H1 (cell line): ENCODE results near the gene CPPED1. TPM values are rescaled to one million over a fixed set of nuclear protein-coding genes. Genes with fewer than 3 reads are reported as not detected.

Source experiments
- CTCF ChIA-PET: fragments of 300-600 bp; sonication (Branson Sonifier 250); formaldehyde crosslinking; loops from one replicate; lab custom pipeline; 2021; ENCODE audit not compliant: partially characterized antibody; lab: Charles Lee
- POLR2A ChIA-PET: fragments of 300-600 bp; sonication (Branson Sonifier 250); formaldehyde crosslinking; loops from one replicate; lab custom pipeline; 2021; ENCODE audit warnings: inconsistent platforms; ENCODE audit not compliant: partially characterized antibody; lab: Charles Lee
- DNase-seq, 2 experiments: peaks; one replicate each; pipeline versions ENCODE4 v3.0.0 to v3.0.0-alpha.2; 2010 to 2022; ENCODE audit warnings: low spot score in 2 of 2, low read depth in 1 of 2, mixed read lengths in 1 of 2
- FAIRE-seq: peaks from 2 replicates; lab custom pipeline; 2011; peaks lifted over from hg19 to GRCh38; lab: Jason Lieb, UNC
- H2AFZ ChIP-seq: 2 replicates; pipeline ENCODE4 v1.8.1; 2012; ENCODE audit warnings: low read length, inconsistent platforms
- H2AK5ac ChIP-seq: 2 replicates; pipeline ENCODE4 v1.6.1; 2013; ENCODE audit warnings: low read depth, low read length
- H2BK120ac ChIP-seq: replicated peaks from 2 replicates; pipeline ENCODE3; 2013; ENCODE audit warnings: low read depth, low read length, inconsistent platforms
- H2BK12ac ChIP-seq: 2 replicates; pipeline ENCODE4 v1.6.1; 2013; ENCODE audit warnings: low read depth, low read length
- H2BK15ac ChIP-seq: 2 replicates; pipeline ENCODE4 v1.6.1; 2013; ENCODE audit warnings: low read length
- H2BK20ac ChIP-seq: 2 replicates; pipeline ENCODE4 v1.6.1; 2013; ENCODE audit warnings: low read length
- H2BK5ac ChIP-seq: 2 replicates; pipeline ENCODE4 v1.6.1; 2013; ENCODE audit warnings: low read depth, low read length
- H3K14ac ChIP-seq: 2 replicates; pipeline ENCODE4 v1.6.1; 2013; ENCODE audit warnings: inconsistent platforms; ENCODE audit not compliant: insufficient read length
- H3K18ac ChIP-seq: 2 replicates; pipeline ENCODE4 v1.6.1; 2013; ENCODE audit warnings: low read length; ENCODE audit errors: extremely low read depth
- H3K23ac ChIP-seq: 2 replicates; pipeline ENCODE4 v1.6.1; 2013; ENCODE audit warnings: inconsistent platforms; ENCODE audit not compliant: insufficient read length
- H3K23me2 ChIP-seq: 2 replicates; pipeline ENCODE4 v1.6.1; 2013; ENCODE audit warnings: low read depth, low read length
- H3K27ac ChIP-seq: 2 replicates; pipeline ENCODE4 v1.6.1; 2011; ENCODE audit warnings: low read depth, low read length, inconsistent platforms
- H3K27me3 ChIP-seq, 4 experiments: replicated peaks in 1 of 4; 1 replicate in 1 of 4; 2 replicates in 3 of 4; pipeline versions ENCODE4 v1.6.1 to v1.8.1; 2011 to 2013; ENCODE audit warnings: low read length in 3 of 4, mild to moderate bottlenecking in 3 of 4, inconsistent platforms in 2 of 4, mixed read lengths in 2 of 4, moderate library complexity in 1 of 4; ENCODE audit not compliant: control insufficient read depth in 3 of 4, insufficient read depth in 3 of 4; ENCODE audit errors: extremely low read depth in 1 of 4
- H3K36me3 ChIP-seq, 4 experiments: 2 replicates each; pipeline versions ENCODE4 v1.6.1 to v1.8.1; 2011 to 2013; ENCODE audit warnings: mild to moderate bottlenecking in 4 of 4, low read length in 3 of 4, moderate library complexity in 2 of 4, control low read depth in 1 of 4, inconsistent platforms in 1 of 4; ENCODE audit not compliant: insufficient read depth in 4 of 4, control insufficient read depth in 2 of 4
- H3K4ac ChIP-seq: replicated peaks from 2 replicates; pipeline ENCODE3; 2013; ENCODE audit warnings: low read length, low read depth, mixed read lengths, inconsistent platforms; ENCODE audit not compliant: insufficient read length
- H3K4me1 ChIP-seq, 4 experiments: replicated peaks in 1 of 4; 1 replicate in 1 of 4; 2 replicates in 3 of 4; pipeline versions ENCODE4 v1.6.1 to v1.8.1; 2011 to 2013; ENCODE audit warnings: low read length in 3 of 4, inconsistent platforms in 2 of 4, mixed read lengths in 1 of 4; ENCODE audit not compliant: insufficient read depth in 4 of 4, control insufficient read depth in 3 of 4
- H3K4me2 ChIP-seq, 2 experiments: 2 replicates each; pipeline versions ENCODE4 v1.6.1 to v1.8.1; 2011 to 2013; ENCODE audit warnings: low read depth in 2 of 2, low read length in 2 of 2, control low read depth in 1 of 2, inconsistent platforms in 1 of 2, mild to moderate bottlenecking in 1 of 2; ENCODE audit not compliant: insufficient read depth in 1 of 2
- H3K4me3 ChIP-seq, 4 experiments: fragments of 200-600, 300-600 bp in 1 of 4; sonication (generic), shearing (Covaris generic), sonication (Bioruptor Twin) in 1 of 4; 2 replicates each; pipeline versions ENCODE4 v1.5.1 to v1.8.1; 2011 to 2016; ENCODE audit warnings: low read length in 4 of 4, low read depth in 3 of 4, control low read depth in 2 of 4, inconsistent platforms in 2 of 4, mild to moderate bottlenecking in 2 of 4, mixed read lengths in 1 of 4, moderate library complexity in 1 of 4; ENCODE audit not compliant: insufficient read depth in 2 of 4; ENCODE audit errors: extremely low read depth in 1 of 4
- H3K56ac ChIP-seq: replicated peaks from 2 replicates; pipeline ENCODE3; 2013; ENCODE audit warnings: low read depth, mild to moderate bottlenecking, mixed read lengths, low read length, inconsistent platforms; ENCODE audit not compliant: insufficient read length
- H3K79me1 ChIP-seq: 2 replicates; pipeline ENCODE4 v1.6.1; 2013; ENCODE audit warnings: low read depth, low read length, control low read depth
- H3K79me2 ChIP-seq, 2 experiments: 2 replicates each; pipeline versions ENCODE4 v1.6.1 to v1.8.1; 2012 to 2013; ENCODE audit warnings: low read length in 2 of 2, mild to moderate bottlenecking in 2 of 2, inconsistent platforms in 1 of 2; ENCODE audit not compliant: insufficient read depth in 2 of 2, control insufficient read depth in 1 of 2
- H3K9ac ChIP-seq, 4 experiments: replicated peaks in 1 of 4; 1 replicate in 1 of 4; 2 replicates in 3 of 4; pipeline versions ENCODE4 v1.6.1 to v1.8.1; 2011 to 2013; ENCODE audit warnings: low read depth in 3 of 4, low read length in 3 of 4, control low read depth in 2 of 4, mild to moderate bottlenecking in 2 of 4, moderate library complexity in 2 of 4, inconsistent platforms in 1 of 4; ENCODE audit errors: extremely low read depth in 1 of 4
- H3K9me3 ChIP-seq, 2 experiments: 2 replicates each; pipeline versions ENCODE4 v1.6.1 to v1.8.1; 2012 to 2013; ENCODE audit warnings: mild to moderate bottlenecking in 2 of 2, moderate library complexity in 2 of 2, control low read depth in 1 of 2, inconsistent platforms in 1 of 2, low read depth in 1 of 2, low read length in 1 of 2, mixed read lengths in 1 of 2; ENCODE audit not compliant: insufficient read depth in 2 of 2
- H4K20me1 ChIP-seq, 2 experiments: replicated peaks in 1 of 2; 2 replicates each; pipeline versions ENCODE3 to v1.8.1; 2011 to 2013; ENCODE audit warnings: inconsistent platforms in 2 of 2, low read length in 2 of 2, mild to moderate bottlenecking in 1 of 2; ENCODE audit not compliant: insufficient read depth in 2 of 2, control insufficient read depth in 1 of 2
- H4K5ac ChIP-seq: 2 replicates; pipeline ENCODE4 v1.6.1; 2013; ENCODE audit warnings: low read length, low read depth, mixed read lengths, inconsistent platforms; ENCODE audit not compliant: insufficient read length
- H4K8ac ChIP-seq: 2 replicates; pipeline ENCODE4 v1.8.0; 2013; ENCODE audit warnings: mild to moderate bottlenecking, moderate library complexity, low read length, inconsistent platforms; ENCODE audit not compliant: insufficient read depth; ENCODE audit errors: extremely low read depth
- H4K91ac ChIP-seq: replicated peaks from 2 replicates; pipeline ENCODE3; 2013; ENCODE audit warnings: low read length, mixed read lengths, inconsistent platforms; ENCODE audit not compliant: insufficient read length
- CHD2 ChIP-seq: IDR thresholded peaks from 2 replicates; pipeline ENCODE4 v1.6.1; 2012; ENCODE audit warnings: low read length, improper control_type of control experiment
- CREB1 ChIP-seq: IDR thresholded peaks from 2 replicates; pipeline ENCODE4 v1.6.1; 2012; ENCODE audit warnings: inconsistent platforms
- CTBP2 ChIP-seq: IDR thresholded peaks from 2 replicates; pipeline ENCODE4 v1.7.0; 2011; ENCODE audit warnings: borderline replicate concordance, mild to moderate bottlenecking, moderate library complexity, mixed read lengths, low read length; ENCODE audit not compliant: insufficient read depth, insufficient read length
- E2F6 ChIP-seq: IDR thresholded peaks from 2 replicates; pipeline ENCODE4 v1.6.1; 2012; ENCODE audit warnings: inconsistent platforms
- HDAC6 ChIP-seq: IDR thresholded peaks from one replicate; pipeline ENCODE4 v1.7.1; 2012; ENCODE audit warnings: low read depth, mild to moderate bottlenecking, inconsistent platforms, low read length, moderate library complexity
- MAX ChIP-seq: IDR thresholded peaks from 2 replicates; pipeline ENCODE4 v1.6.1; 2012; ENCODE audit warnings: inconsistent platforms
- POLR2A ChIP-seq, 2 experiments: IDR thresholded peaks; 1 replicate in 1 of 2; 2 replicates in 1 of 2; pipeline ENCODE4 v1.6.1; 2011; ENCODE audit warnings: low read depth in 2 of 2, low read length in 2 of 2, mild to moderate bottlenecking in 2 of 2; ENCODE audit errors: control extremely low read depth in 1 of 2
- POU5F1 ChIP-seq: IDR thresholded peaks from 2 replicates; pipeline ENCODE4 v1.6.1; 2011; ENCODE audit warnings: low read depth, mild to moderate bottlenecking, low read length, moderate library complexity
- SIN3A ChIP-seq, 2 experiments: IDR thresholded peaks in 1 of 2; conservative IDR thresholded peaks in 1 of 2; 2 replicates each; pipeline ENCODE4 v1.6.1; 2011 to 2012; ENCODE audit warnings: low read length in 2 of 2, improper control_type of control experiment in 1 of 2, low read depth in 1 of 2, mild to moderate bottlenecking in 1 of 2
- SIRT6 ChIP-seq: IDR thresholded peaks from one replicate; pipeline ENCODE4 v1.7.1; 2012; ENCODE audit warnings: low read length, inconsistent platforms
- SRF ChIP-seq: IDR thresholded peaks from 2 replicates; pipeline ENCODE4 v1.6.1; 2011; ENCODE audit warnings: mild to moderate bottlenecking, low read depth, low read length, moderate library complexity
- SUZ12 ChIP-seq: fragments of 200-600 bp; sonication (generic); IDR thresholded peaks from 2 replicates; pipeline ENCODE4 v1.6.1; 2012; ENCODE audit warnings: mild to moderate bottlenecking, inconsistent platforms, low read length, moderate library complexity, mixed read lengths
- TAF7 ChIP-seq: optimal IDR thresholded peaks from 2 replicates; pipeline ENCODE3; 2011; ENCODE audit warnings: low read depth, mild to moderate bottlenecking, inconsistent platforms, low read length, moderate library complexity, borderline replicate concordance
- TEAD4 ChIP-seq: IDR thresholded peaks from 2 replicates; pipeline ENCODE4 v1.6.1; 2012; ENCODE audit warnings: low read depth, low read length, inconsistent platforms, mixed read lengths
- WGBS, 2 experiments: shearing (Covaris generic) in 1 of 2; methylation state at CpG; one replicate each; pipeline versions ENCODE4 v1.1.6 to v1.1.7; 2013 to 2015; ENCODE audit warnings: low lambda C conversion rate in 2 of 2, mixed read lengths in 2 of 2, inconsistent platforms in 1 of 2, low coverage in 1 of 2, missing lambda C conversion rate in 1 of 2; ENCODE audit not compliant: insufficient replicate concordance in 2 of 2, insufficient coverage in 1 of 2, insufficient read length in 1 of 2; ENCODE audit errors: extremely low coverage in 1 of 2, missing lambda C conversion rate in 1 of 2; 5-methylcytosine and 5-hydroxymethylcytosine counted together
- polyA plus RNA-seq, 7 experiments: library from polyadenylated mRNA; depleted of rRNA in 3 of 7; stranded (reverse) in 5 of 7; unstranded in 2 of 7; fragments of >200 nt in 5 of 7; fragments of 200-250 nt in 2 of 7; gene quantifications; 1 replicate in 5 of 7; 2 replicates in 1 of 7; 4 replicates in 1 of 7; pipeline versions ENCODE4 v1.2.1 to v1.2.3, GENCODE V29; 2011 to 2013; ENCODE audit warnings: missing spikeins in 2 of 7, mixed read lengths in 2 of 7
- total RNA-seq: library from RNA; stranded (reverse); fragmentation: NEBNext Ultra II Directional; extraction: Animal tissue kit (Norgen Biotek cat#: 25700); gene quantifications from 2 replicates; pipeline ENCODE4 v1.2.1, GENCODE V29; 2021

The CPPED1 gene
- total and polyA plus RNA-seq, 2 of the 8 experiments (the other 6 are each of a cell fraction or from before 2014, with no cell fraction given), result 3.5 to 11.2 TPM

GRCh38 chr16:12737563-12737962 lies 66.1 kb downstream of the CPPED1 start:
- Histone ChIP-seq H2AFZ (no peak overlapping the region), H2BK120ac (no peak overlapping the region), H3K9me3 (peaks cover 2 to 9% of the 10 kb centered on the region in 2 experiments; a peak in 1 of 4 replicates), H3K27me3 (no peaks in the 10 kb centered on the region), H2AK5ac (no peak overlapping the region), H3K4me2 (no peak overlapping the region), H3K23me2 (no peaks in the 10 kb centered on the region), H4K20me1 (peaks cover 0 to under 1% of the 10 kb centered on the region in 2 experiments), H3K56ac (no peak overlapping the region), H3K36me3 (no peaks in the 10 kb centered on the region), H4K8ac (peak overlapping the region; percentile 82; the same call in 1 of the 2 replicates), H2BK12ac (no peak overlapping the region), H2BK20ac (no peak overlapping the region), H3K23ac (no peak overlapping the region), H2BK5ac (no peak overlapping the region), H3K27ac (no peak overlapping the region), H2BK15ac (no peak overlapping the region), H3K4me1 (no peaks in the 10 kb centered on the region), H3K18ac (no peak overlapping the region), H3K79me1 (no peaks in the 10 kb centered on the region), H4K5ac (no peak overlapping the region), H4K91ac (no peak overlapping the region), H3K9ac (no peak overlapping the region), H3K4ac (no peak overlapping the region), H3K4me3 (no peak overlapping the region), H3K14ac (no peak overlapping the region), H3K79me2 (no peaks in the 10 kb centered on the region)
- DNase-seq (no peak), FAIRE-seq (no peak)
- CTCF ChIA-PET, result interaction anchor here (0.5 kb wide), 2 partner anchors 143 to 1597 kb away, joined by 3 read pairs; no protein-coding TSS in a partner anchor
- POLR2A ChIA-PET, result no interaction called here
- 90% methylated on average over 6 of the region's 6 CpGs; no CpG with 5 or more reads in 1 of the 2 experiments for WGBS, 2 experiments
- TF ChIP-seq HDAC6 (no peak), MAX (no peak), TEAD4 (no peak), POLR2A (IDR thresholded peaks at IDR 0.05; ENCODE audit: control extremely low read depth in 1 of 2, low read depth in 2 of 2, low read length in 2 of 2) (no peak), TAF7 (no peak), SIN3A (conservative IDR thresholded peaks at IDR 0.05 in 1 of 2, IDR thresholded peaks at IDR 0.05 in 1 of 2; ENCODE audit: low read depth in 1 of 2, low read length in 2 of 2) (no peak), CTBP2 (no peak), CHD2 (no peak), SIRT6 (no peak), CREB1 (no peak), SRF (no peak), POU5F1 (no peak), E2F6 (no peak), SUZ12 (no peak)
